ENCODE measurements around the gene ETV4.

DNA sequence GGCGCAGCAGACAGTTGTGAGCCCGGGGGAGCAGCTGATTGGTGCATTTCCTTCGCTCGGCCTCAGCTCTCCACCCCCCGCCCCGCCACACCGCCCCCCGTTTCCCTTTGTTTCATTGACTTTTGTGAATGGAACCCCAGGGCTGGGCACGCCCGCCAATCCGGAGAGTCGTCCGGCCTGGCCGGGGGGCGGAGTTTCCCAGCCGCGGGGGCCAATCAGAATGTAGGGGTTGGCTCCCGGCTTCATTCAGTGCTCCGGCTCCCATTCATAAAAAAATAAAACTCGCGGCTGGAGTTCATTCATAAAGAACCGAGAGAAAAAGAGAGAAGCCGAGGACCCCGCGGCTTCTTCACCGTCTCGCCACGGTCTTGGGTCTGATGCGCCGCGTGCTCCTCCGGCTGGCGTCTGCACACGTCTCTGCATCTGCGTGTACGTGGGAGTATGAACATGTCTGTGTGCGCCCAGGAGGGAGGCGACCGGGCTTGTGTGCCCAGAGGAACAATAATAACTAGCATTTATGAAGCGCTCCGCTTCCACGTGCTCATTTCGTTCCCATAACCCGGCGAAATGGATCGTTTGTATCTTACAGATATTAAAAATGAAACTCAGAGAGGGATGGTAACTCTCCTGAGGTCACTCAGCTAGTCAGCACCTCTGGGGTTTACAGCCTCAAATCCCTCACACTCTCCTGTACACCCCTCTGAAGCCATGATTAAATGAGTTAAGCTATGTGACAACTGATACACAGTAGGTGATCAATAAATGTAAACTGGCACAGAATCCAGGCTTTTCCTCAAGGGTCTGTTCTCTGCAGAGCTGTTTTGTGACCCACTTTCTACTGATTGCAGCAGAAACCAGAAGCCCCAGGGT is at the start of gene ETV4:
- no peak for TF ChIP-seq CTCF (IDR thresholded peaks at IDR 0.05)
- no peak for TF ChIP-seq POLR2A (IDR thresholded peaks at IDR 0.05)
- no peak for TF ChIP-seq POLR2AphosphoS5 (IDR thresholded peaks at IDR 0.05)

Measured in upper lobe of left lung (tissue), 4 donors.